Measurements from ENCODE around the gene MTMR2. TPM values are rescaled to one million over a fixed set of nuclear protein-coding genes. Genes with fewer than 3 reads are reported as not detected.

MTMR2 gene
- total and polyA plus RNA-seq, 2 experiments from 2014 or later = 15.0 to 28.0 TPM

DNA sequence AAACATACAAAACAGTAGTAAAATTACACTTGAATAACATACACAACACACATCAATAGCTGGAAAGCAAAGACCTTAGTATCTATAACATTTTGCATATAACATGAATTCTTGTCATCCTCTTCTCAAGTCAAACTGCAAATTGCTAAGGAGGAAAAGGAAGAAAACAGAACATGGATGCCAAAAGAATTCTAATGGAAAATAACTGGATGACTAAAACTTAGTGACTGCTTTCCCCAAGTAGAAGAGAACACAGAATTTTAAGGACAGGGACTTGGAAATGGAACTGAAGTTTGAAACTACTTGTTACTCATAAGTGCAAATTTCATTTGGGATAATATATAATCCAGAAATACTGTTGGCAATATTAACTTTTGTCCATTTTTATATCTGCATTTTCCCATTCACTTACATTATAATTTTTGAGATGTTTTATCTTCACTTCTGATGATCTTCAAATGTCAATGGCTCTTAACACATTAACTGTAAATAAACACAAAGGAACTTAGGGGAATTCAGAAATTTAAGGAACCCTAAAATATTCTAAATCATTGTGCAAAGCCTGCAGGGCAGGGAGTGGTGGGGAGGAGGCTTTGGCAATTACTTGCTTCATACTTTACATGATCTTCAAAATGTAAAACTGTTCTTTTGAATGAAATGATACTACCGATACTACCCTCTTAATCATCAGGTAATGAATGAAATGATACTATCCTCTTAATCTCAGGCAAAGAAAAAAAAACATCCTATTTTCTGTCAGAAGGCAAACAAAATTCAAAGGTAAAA, 9.9 kb downstream of the MTMR2 start:
- Histone ChIP-seq H3K9me3 (ENCODE audit: low read depth) (no peaks in the 10 kb centered on the region), H3K4me1 (ENCODE audit: low read depth) (no peaks in the 10 kb centered on the region), H3K27ac (no peak overlapping the region), H3K4me3 (no peak overlapping the region), H3K36me3 (no peaks in the 10 kb centered on the region), H3K27me3 (no peaks in the 10 kb centered on the region)
- no peak for DNase-seq (ENCODE audit: low read depth in 1 of 2, low spot score in 1 of 2)
- TF ChIP-seq, protein P1, sequence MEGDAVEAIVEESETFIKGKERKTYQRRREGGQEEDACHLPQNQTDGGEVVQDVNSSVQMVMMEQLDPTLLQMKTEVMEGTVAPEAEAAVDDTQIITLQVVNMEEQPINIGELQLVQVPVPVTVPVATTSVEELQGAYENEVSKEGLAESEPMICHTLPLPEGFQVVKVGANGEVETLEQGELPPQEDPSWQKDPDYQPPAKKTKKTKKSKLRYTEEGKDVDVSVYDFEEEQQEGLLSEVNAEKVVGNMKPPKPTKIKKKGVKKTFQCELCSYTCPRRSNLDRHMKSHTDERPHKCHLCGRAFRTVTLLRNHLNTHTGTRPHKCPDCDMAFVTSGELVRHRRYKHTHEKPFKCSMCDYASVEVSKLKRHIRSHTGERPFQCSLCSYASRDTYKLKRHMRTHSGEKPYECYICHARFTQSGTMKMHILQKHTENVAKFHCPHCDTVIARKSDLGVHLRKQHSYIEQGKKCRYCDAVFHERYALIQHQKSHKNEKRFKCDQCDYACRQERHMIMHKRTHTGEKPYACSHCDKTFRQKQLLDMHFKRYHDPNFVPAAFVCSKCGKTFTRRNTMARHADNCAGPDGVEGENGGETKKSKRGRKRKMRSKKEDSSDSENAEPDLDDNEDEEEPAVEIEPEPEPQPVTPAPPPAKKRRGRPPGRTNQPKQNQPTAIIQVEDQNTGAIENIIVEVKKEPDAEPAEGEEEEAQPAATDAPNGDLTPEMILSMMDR (IDR thresholded peaks at IDR 0.05; ENCODE audit: low read depth, low read length) = no peak

DNA sequence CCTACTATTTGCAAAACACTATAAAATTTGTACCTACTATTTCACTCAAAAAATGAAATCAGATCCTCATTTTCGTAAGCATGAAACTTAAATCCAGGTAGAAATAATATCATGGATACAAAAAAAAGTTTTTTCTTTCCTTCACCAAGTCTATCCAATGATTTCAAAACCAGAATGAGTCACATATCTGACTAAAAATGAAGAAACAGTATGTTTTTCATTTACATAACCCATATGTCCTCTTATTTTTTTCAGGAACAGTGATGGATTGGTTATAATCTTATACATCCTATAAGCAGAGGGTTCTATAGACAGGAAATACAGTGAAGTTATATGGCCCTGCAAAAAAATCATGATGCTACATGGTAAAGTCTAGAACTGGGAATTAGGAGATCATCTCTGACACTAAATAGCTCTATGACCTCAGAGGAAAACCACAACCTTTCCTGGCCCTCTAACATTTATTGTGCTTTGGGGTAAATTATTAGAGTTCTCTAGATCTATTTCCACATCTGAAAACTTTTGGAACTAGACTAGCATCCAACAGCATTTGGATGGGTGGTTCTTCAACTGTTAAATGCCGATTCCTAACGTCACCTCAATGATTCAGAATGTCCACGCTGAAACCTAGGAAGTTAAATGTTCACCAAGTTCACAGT, 10.9 kb downstream of the MTMR2 start:
- H3K4me1 ChIP-seq (ENCODE audit: low read depth) = no peaks in the 10 kb centered on the region
- TF ChIP-seq, protein P1 (IDR thresholded peaks at IDR 0.05; ENCODE audit: low read depth, low read length) = no peak
- peak in 1 of 2 donors; percentile 71 for DNase-seq (ENCODE audit: low read depth in 1 of 2, low spot score in 1 of 2)
- no peaks in the 10 kb centered on the region for H3K9me3 ChIP-seq (ENCODE audit: low read depth)
- no peak overlapping the region for H3K4me3 ChIP-seq
- no peak overlapping the region for H3K27ac ChIP-seq
- no peaks in the 10 kb centered on the region for H3K27me3 ChIP-seq
- no peaks in the 10 kb centered on the region for H3K36me3 ChIP-seq

DNA sequence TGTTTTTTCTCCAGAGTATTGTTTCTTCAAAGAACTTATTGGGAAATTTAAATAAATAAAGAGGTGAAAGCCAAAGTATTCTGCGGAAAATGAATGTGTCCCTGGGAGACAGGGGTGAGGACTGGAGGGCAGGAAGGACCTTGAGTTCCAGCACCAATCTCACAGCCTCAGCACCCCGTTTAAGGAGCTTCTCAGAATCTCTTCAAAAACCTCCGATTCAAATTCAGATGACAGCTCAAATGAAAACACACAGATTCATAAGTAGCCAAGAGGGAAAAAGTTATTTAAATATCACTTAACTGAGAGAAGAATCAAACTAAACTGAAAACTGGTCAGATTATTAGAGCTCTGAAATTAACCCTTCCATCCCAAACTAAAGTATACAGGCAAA, 12.5 kb downstream of the MTMR2 start:
- no peaks in the 10 kb centered on the region for H3K36me3 ChIP-seq

DNA sequence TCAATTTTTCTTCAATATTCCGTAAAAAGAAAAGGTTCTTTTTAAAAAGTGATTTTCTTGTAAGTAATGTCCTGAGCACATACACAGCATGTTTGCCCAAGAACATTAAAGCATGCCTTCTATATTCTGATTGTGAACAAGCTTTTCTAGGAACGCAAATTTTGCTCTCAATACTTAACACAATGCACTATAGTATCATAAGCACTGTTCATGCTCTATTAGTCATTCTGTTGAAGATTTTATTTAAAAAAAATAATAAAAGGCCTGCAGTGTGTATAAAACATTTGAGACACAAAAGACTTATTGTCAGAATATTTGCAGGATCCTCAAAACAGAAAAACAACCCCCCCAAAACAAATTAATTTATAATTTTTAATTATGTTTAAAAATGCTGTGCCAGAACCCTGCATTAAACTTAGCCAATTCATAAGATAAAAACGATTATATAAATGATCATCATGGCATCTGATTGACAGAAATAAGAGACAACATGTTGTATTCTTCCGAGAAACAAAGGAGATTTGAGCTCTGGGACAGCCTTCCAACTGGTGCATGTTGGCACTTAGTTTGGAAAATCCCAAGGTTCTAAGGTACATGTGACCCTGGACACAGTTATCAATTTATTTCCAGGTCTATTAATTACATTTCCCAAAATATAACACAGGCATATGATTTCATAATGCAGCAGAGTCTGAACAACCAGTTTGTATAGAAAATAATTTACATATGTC, 13.1 kb downstream of the MTMR2 start:
- Histone ChIP-seq H3K27me3 (no peaks in the 10 kb centered on the region), H3K4me3 (no peak overlapping the region), H3K27ac (no peak overlapping the region), H3K9me3 (ENCODE audit: low read depth) (no peaks in the 10 kb centered on the region), H3K36me3 (no peaks in the 10 kb centered on the region), H3K4me1 (ENCODE audit: low read depth) (no peaks in the 10 kb centered on the region)
- TF ChIP-seq, protein P1 (IDR thresholded peaks at IDR 0.05; ENCODE audit: low read depth, low read length) = no peak
- DNase-seq (ENCODE audit: low read depth in 1 of 2, low spot score in 1 of 2) = no peak

More for the DNA sequence above, 12.5 kb downstream of the MTMR2 start:
- H3K9me3 ChIP-seq (ENCODE audit: low read depth) = no peaks in the 10 kb centered on the region
- H3K27ac ChIP-seq = no peak overlapping the region
- TF ChIP-seq, protein P1 (IDR thresholded peaks at IDR 0.05; ENCODE audit: low read depth, low read length) = no peak
- no peak for DNase-seq (ENCODE audit: low read depth in 1 of 2, low spot score in 1 of 2)
- no peak overlapping the region for H3K4me3 ChIP-seq
- H3K27me3 ChIP-seq = no peaks in the 10 kb centered on the region
- H3K4me1 ChIP-seq (ENCODE audit: low read depth) = no peaks in the 10 kb centered on the region

DNA sequence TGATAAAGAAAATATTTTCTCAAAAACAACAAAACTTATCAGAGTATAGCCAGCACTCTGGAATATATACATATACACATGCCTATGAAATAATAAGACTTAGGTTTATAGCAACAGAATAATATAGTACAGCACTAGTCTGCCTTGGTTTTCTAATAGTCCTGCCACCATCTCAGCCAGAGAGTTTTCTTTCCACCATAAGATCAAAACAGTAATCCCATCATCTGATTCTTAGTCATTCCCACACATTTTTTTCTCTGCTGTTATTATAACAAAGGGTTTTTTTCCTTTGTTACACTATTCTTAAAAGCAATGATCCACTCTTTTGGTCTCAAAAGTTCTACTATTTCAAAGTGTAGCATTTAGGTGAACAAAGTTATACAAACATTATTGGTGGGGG, 15.1 kb downstream of the MTMR2 start:
- Histone ChIP-seq H3K9me3 (ENCODE audit: low read depth) (no peaks in the 10 kb centered on the region), H3K4me3 (no peak overlapping the region), H3K4me1 (ENCODE audit: low read depth) (peaks cover 6% of the 10 kb centered on the region), H3K27ac (no peak overlapping the region), H3K27me3 (no peaks in the 10 kb centered on the region), H3K36me3 (no peaks in the 10 kb centered on the region)
- TF ChIP-seq, protein P1 (IDR thresholded peaks at IDR 0.05; ENCODE audit: low read depth, low read length) = no peak
- DNase-seq (ENCODE audit: low read depth in 1 of 2, low spot score in 1 of 2) = peak in 1 of 2 donors; percentile 21
